NCI-H1417 treated with DMSO at 0.1 percent for 48 hours (cell line): Measurements from ENCODE around the gene NR3C2.
"Not testable (repeated sequence)": the region's sequence is repeated elsewhere in the genome, so short reads cannot be mapped to it uniquely, and the experiment has no call there.

Source experiments
- DNase-seq: peaks from one replicate; lab custom pipeline; 2025; lab: John Stamatoyannopoulos, UW

NR3C2 gene

DNA sequence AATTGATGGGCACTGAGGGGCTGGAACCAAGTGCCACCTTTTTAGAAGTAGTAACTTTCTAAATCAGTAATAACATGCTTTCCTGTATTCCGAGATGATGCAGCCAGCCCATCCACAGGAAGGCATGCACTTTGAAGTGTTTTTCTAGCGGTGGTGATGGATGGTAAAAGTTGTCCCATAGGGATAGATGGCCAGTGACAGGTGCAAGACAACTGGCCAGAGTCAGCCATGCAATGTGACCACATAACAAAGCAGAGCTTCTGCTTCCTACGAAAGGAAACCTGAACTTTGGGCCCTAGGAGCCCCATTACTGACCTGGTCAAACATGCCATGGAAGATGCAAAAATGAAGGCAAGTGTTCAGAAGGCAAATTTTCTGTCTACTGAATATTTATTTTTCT, 72.3 kb downstream of the NR3C2 start:
- no peak for DNase-seq

GRCh38 chr4:148367756-148368155, 74.5 kb downstream of the NR3C2 start:
- no peak for DNase-seq

- no peak for DNase-seq
Measured at GRCh38 chr4:148366251-148366650, 76.0 kb downstream of the NR3C2 start.

DNA sequence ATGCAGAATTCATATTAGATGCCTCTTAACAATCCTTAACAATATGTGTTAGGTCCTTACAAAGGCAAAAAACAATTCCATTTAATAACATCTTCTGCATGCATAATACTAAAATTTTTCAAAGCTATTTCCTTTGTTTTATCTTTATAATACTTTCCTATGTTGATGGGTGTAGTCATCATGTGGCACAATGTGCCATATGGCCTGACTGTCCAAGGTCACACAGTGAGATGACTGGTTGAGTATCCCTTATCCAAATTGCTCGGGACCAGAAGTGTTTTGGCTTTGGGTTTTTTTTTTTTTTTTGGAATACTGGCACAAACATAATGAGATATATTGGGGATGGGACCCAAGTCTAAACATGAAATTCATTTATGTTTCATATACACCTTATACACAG, 77.7 kb downstream of the NR3C2 start:
- DNase-seq, result no peak

- DNase-seq, result no peak
Measured at GRCh38 chr4:148359769-148360168, 82.4 kb downstream of the NR3C2 start.

GRCh38 chr4:148355442-148356123, 86.6 kb downstream of the NR3C2 start:
- no peak for DNase-seq

DNA sequence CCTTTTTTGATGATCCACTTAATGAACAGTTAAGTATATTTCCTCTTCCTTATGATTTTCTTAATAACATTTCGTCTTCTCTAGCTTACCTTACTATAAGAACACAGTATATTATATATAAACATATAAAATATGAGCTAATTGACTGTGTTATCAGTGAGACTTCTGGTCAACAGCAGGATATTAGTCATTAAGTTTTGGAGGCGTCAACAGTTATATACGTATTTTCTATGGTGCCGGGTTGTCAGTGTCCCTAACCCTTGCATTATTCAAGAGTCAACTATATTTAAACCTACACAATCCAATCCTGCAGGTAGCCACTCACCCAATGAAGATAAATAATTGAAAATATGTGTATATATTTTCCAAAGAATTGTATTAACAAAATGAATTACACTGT, 88.0 kb downstream of the NR3C2 start:
- no peak for DNase-seq

- no peak for DNase-seq
Measured at GRCh38 chr4:148353571-148353970, 88.6 kb downstream of the NR3C2 start.

- DNase-seq, result no peak
Measured at GRCh38 chr4:148349153-148349552, 93.1 kb downstream of the NR3C2 start.

- DNase-seq, result no peak
Measured at GRCh38 chr4:148346657-148347056, 95.6 kb downstream of the NR3C2 start.

- no peak for DNase-seq
Measured at GRCh38 chr4:148345509-148345908, 96.7 kb downstream of the NR3C2 start.

DNA sequence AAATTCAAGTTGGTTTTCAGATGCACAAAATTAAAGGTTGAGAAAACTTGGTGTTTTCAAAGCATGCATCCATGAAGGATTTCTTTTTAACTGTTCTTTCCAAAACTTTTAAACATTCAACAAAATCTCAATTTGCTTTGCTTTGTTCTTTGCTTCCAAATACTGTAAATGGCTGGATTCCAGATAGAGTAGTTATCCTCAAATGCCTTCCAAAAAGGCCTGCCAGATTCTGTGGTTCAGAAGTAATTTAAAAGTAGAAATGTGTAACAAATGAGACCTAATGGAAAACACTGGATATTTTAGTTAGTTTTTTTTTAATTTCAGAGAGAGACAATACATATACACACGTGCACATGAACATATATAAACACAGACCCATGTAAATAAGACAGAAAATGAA, 97.3 kb downstream of the NR3C2 start:
- DNase-seq, result no peak

DNA sequence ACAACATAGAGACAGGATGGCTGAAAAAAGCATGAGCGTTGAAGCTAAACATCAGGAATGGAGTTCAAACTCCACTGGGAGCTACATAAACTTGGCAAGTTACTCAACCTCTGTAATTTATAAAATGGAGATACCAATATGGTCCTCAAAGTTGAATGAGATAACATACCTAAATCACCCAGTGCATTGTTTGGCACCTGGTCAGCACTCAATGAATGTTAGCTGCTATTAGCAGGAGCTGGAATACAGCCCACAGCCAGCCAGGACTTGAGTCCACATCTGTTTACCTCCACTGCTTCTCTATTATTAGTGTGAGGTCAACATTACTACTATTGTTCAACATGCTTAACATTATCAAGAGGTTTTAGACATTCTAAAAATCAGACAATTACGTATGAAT, 97.9 kb downstream of the NR3C2 start:
- DNase-seq, result no peak

GRCh38 chr4:148341980-148342800, 100.0 kb downstream of the NR3C2 start:
- no peak for DNase-seq

GRCh38 chr4:148335133-148335532, 107.1 kb downstream of the NR3C2 start:
- no peak for DNase-seq

DNA sequence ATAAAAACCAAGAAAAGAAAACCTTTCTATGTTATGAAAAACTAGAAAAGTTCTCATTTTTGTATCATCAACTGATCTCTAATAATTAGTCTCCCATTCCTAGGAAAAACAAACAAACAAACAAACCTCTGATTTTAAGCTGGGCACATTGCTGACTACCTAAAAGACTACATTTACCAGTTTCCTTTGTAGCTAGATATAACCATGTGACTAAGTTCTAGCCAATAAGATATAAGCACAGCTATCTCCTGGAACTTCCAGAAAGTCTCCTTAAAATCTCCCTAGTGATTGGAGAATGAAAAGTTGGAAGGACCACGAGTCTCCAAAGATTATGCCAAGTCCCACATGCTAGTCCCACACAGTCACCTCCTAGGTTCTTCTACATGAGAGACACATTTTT, 108.9 kb downstream of the NR3C2 start:
- DNase-seq, result no peak

DNA sequence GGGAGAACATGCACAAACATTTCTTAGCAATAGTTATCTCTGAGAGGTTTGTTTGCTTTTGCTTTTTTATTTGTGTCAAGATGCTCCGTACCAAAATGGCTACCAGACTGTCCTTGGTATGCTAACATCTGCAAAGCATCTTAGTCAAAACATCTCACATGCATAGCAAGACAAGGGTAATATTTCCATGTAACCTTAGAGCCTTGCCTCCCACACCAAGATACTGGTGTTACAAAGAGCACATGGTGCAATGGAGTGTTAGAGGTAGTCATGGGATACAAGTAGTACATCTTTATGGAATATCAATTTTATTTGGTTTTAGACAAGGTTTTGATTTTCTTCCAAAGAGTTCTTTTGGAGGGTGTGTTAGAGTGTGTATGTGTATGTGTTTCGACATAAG, 109.7 kb downstream of the NR3C2 start:
- DNase-seq, result no peak

- no peak for DNase-seq
Measured at GRCh38 chr4:148330724-148331123, 111.5 kb downstream of the NR3C2 start.

DNA sequence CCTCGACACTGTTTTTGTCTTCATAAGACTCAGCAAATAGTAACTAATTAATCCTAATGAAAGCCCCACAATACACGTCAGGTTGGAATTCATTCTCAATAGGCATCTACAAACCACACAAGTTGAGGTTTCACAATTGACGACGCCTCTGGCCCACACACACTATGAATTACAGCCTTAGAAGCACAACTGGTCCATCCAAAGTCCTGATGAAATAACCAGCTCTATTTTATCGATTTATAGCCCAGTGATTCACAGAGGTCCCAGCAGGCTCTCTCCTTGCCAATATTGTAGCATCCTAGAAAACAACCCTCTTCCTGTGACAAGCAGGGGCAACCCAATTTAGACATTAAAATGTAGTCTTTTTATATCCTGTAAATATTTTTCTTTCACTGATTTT, 112.1 kb downstream of the NR3C2 start:
- no peak for DNase-seq

DNA sequence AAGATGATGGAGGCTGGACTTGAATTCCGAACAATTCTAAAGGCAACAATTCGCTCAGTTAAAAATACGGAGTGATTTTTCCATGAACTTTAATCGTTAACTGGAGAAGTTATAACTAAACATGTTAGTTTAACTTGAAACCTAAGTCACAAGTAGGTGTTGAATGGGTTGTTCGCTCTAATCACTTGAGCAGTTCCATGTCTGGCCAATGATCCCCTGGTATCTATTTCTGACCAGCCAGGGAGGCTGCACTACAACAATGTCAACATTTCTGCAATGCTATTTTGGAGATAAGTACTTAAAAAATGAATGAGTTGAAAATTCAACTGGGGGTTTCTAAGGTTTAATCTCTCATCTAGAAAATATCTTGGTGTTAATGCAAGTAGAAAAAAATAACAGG, 112.5 kb downstream of the NR3C2 start:
- no peak for DNase-seq

DNA sequence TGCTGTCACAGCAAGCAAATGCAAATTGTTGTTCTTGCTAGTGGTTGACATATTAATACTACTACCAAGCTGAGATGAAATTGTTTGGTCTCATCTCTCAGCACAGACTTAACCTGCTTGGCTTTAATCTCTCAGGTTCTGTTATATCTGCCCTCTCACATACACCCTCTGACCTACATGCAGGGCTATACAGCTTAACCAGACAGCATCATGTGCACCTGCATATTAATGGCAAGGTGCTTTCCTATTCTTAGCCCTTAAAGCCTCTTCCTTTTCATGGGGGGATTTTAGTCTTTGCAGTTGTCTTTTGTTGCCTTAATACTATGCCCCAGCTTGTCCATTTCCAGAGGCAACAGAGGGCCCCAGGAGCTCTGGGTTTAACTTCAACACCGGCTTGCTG, 114.5 kb downstream of the NR3C2 start:
- DNase-seq, result no peak

- not testable (repeated sequence) for DNase-seq
Measured at GRCh38 chr4:148323316-148323715, 118.9 kb downstream of the NR3C2 start.

GRCh38 chr4:148315049-148315448, 127.2 kb downstream of the NR3C2 start:
- DNase-seq, result no peak
